ENCODE measurements around the gene SMPDL3B. TPM values are rescaled to one million over a fixed set of nuclear protein-coding genes. Genes with fewer than 3 reads are reported as not detected.

SMPDL3B gene
- total RNA-seq, 1 donor from 2014 or later = 7.4 TPM

DNA sequence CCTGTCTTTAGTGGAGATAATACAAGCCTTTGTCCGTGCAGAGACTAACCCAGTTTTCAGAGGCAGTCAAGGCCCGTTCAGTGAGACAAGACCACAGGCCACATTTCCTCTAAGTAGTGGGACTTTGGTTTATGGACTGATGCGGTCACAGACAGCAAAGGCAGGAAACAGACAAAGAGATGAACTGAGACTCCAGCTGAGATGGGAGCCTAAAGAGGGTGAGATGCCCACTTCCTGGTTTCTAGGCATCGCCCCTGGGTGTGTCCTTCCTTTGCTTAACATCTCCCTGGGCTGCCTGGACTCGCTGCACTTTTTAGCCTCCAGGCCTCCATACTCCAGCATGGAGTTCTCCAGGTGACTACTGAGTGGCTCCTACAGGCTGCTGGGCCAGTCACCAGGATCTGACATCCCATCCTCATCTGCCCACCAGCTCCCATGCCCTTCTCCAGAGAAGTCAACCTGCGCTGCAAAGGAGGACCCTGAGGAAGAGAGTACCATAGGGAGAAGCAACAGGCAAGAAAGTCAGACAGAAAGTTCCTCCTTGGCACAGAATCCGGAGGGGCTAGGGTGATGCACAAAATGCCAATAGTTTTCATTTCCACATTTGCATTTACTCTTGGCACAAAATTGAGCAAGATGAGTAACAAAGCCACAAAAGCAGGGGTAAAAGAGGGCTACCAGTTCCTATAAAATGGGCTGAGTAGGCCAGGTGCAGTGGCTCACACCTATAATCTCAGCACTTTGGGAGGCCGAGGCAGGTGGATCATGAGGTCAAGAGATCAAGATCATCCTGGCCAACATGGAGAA is 47.4 kb upstream of the SMPDL3B start:
- TF ChIP-seq, protein P1, sequence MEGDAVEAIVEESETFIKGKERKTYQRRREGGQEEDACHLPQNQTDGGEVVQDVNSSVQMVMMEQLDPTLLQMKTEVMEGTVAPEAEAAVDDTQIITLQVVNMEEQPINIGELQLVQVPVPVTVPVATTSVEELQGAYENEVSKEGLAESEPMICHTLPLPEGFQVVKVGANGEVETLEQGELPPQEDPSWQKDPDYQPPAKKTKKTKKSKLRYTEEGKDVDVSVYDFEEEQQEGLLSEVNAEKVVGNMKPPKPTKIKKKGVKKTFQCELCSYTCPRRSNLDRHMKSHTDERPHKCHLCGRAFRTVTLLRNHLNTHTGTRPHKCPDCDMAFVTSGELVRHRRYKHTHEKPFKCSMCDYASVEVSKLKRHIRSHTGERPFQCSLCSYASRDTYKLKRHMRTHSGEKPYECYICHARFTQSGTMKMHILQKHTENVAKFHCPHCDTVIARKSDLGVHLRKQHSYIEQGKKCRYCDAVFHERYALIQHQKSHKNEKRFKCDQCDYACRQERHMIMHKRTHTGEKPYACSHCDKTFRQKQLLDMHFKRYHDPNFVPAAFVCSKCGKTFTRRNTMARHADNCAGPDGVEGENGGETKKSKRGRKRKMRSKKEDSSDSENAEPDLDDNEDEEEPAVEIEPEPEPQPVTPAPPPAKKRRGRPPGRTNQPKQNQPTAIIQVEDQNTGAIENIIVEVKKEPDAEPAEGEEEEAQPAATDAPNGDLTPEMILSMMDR (IDR thresholded peaks at IDR 0.05; ENCODE audit: unreplicated experiment) = no peak
- no peaks in the 10 kb centered on the region for H3K27me3 Mint-ChIP-seq (ENCODE audit: low read depth)
- peaks cover 17% of the 10 kb centered on the region for H3K36me3 Mint-ChIP-seq
- no peaks in the 10 kb centered on the region for H3K4me1 Mint-ChIP-seq
- H3K9me3 Mint-ChIP-seq = no peaks in the 10 kb centered on the region
- no peak overlapping the region for H3K4me3 Mint-ChIP-seq
- DNase-seq (ENCODE audit: low spot score in 2 of 2, unreplicated experiment in 2 of 2) = no peak
- H3K27ac Mint-ChIP-seq = no peak overlapping the region

DNA sequence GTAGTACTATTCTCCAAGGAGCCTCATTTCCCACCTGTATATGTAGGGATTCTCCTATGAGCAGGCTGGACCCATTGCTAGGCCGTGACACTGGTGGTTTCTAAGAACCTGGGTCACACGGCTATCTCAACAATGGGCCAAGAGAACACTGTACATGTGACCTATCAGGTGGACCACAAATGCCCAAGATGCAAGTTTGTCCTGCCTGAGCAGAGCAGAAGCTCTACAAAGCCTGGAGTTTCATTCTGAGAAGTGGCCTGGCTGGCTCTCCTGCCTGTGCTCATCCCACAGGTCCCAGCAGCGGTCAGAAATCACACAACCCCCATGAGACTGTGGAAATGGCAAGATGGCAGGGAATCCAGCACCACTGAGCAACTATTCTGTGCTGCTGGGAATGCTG is 45.3 kb upstream of the SMPDL3B start:
- Mint-ChIP-seq H3K9me3 (no peaks in the 10 kb centered on the region), H3K4me3 (no peak overlapping the region), H3K27ac (no peak overlapping the region), H3K4me1 (no peaks in the 10 kb centered on the region), H3K27me3 (ENCODE audit: low read depth) (no peaks in the 10 kb centered on the region), H3K36me3 (peaks cover 23% of the 10 kb centered on the region)
- TF ChIP-seq, protein P1 (IDR thresholded peaks at IDR 0.05; ENCODE audit: unreplicated experiment) = no peak
- no peak for DNase-seq (ENCODE audit: low spot score in 2 of 2, unreplicated experiment in 2 of 2)

DNA sequence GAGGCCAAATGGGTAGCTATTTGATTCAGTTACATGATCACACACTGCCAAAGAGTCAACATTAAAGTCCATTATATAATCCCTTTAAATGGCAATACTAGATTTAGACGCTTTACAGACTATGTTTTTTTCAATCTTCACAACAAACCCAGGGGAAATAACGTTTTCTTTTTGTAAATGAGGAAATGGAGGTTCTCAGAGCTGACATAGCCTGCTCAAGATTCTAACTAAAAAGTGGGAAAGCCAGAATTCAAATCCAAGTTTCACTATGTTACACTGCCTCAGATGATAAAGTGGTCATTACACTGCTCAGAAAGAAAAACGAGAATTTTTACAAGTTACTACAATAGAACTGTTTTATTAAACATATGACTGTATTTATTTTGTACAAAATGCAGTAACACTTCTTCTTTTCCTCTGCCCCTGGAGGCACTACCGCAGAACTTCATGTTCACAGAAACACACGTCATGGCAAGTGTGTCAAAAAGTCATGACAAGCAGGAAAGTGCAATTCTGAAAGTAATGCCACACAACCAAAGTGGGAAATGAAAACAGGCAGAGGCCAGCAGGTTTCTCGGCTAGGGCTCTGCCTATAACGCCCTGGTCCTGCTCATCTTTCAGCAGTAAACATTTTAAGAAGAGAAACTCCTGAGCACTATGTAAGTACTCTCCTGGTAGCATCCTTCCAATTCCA is 43.5 kb upstream of the SMPDL3B start:
- Mint-ChIP-seq H3K27ac (no peak overlapping the region), H3K4me1 (no peaks in the 10 kb centered on the region), H3K4me3 (no peak overlapping the region), H3K36me3 (peaks cover 33% of the 10 kb centered on the region), H3K27me3 (ENCODE audit: low read depth) (no peaks in the 10 kb centered on the region), H3K9me3 (no peaks in the 10 kb centered on the region)
- TF ChIP-seq, protein P1 (IDR thresholded peaks at IDR 0.05; ENCODE audit: unreplicated experiment) = no peak
- no peak for DNase-seq (ENCODE audit: low spot score in 2 of 2, unreplicated experiment in 2 of 2)

DNA sequence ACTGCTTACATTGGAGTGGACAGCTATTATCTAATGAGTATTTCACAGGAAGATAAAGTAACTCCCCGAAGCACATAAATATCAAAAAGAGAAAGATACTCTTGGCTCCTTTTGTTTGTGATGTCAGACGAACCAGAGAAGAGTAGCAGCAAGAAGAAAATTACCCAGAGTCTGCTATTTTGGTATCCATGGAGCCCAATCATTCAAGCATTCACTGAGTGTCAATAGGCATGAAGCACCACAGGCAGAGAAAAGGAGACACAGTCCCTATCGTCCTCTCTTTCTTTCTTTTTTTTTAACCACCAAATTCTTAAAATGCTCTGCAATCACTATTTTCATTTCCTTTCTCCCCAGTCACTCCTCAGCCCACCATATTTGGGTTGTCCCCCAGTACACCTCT is 40.3 kb upstream of the SMPDL3B start:
- Mint-ChIP-seq H3K9me3 (no peaks in the 10 kb centered on the region), H3K27me3 (ENCODE audit: low read depth) (no peaks in the 10 kb centered on the region), H3K27ac (no peak overlapping the region), H3K4me3 (no peak overlapping the region), H3K36me3 (peaks cover 35% of the 10 kb centered on the region), H3K4me1 (no peaks in the 10 kb centered on the region)
- TF ChIP-seq, protein P1 (IDR thresholded peaks at IDR 0.05; ENCODE audit: unreplicated experiment) = no peak
- no peak for DNase-seq (ENCODE audit: low spot score in 2 of 2, unreplicated experiment in 2 of 2)

DNA sequence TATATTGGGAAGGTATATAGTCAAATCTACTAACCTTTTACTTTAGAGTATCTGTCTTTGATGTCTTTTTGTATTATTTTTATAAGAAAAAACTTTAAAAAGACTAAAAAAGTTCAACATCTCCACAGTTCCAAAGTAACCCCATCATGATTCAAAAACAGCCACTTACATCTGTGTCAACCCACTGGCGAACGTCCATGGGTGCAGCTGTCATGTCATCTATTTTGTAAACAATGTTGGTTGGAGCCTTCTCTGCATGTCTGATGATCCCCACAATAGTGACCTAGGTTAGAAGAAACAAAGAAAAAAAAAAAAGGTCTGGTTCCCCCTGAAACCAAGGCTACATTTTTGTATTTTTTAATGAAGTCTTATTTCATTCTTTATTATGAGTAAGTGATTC is 28.0 kb upstream of the SMPDL3B start:
- Mint-ChIP-seq H3K27me3 (ENCODE audit: low read depth) (no peaks in the 10 kb centered on the region), H3K9me3 (no peaks in the 10 kb centered on the region), H3K4me1 (no peaks in the 10 kb centered on the region), H3K4me3 (no peak overlapping the region), H3K27ac (no peak overlapping the region), H3K36me3 (peaks cover 22% of the 10 kb centered on the region)
- TF ChIP-seq, protein P1 (IDR thresholded peaks at IDR 0.05; ENCODE audit: unreplicated experiment) = no peak
- DNase-seq (ENCODE audit: low spot score in 2 of 2, unreplicated experiment in 2 of 2) = no peak
